Measurements from ENCODE around the gene CACNA1G.

The CACNA1G gene

DNA sequence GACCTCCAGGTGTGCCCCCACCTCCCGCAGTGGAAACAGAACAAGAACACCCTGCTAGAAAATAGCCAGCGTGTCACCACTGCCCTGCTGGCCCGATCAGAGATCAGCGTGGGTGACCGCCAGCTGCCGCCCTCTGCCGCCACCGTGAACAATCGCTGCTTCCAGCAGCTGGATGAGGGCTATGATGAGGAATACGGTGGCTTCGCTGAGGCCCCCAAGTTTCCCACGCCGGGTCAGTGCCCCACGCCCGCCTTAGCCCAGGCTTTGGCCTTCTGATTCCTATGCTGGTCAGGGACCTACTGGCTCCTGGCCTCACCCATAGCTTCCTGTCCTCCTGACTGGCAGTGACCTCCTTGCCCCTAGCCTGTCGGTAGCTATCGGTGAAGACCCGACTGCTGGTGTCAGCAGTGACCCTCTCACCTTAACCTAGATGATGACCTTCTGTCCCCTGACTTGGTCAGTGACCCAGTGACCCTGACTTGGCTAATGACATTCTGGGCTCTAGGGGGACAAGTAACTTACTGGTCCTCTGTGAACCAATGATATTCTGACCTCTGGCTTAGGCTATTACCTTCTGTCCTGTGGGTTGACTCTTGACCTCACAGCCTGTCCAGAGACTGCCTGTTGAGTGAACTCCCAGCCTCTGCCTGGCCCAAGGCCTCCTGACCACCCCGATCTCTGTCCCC lies 11.1 kb upstream of the CACNA1G start:
- no peak for DNase-seq

- no peak for DNase-seq
Observed at GRCh38 chr17:50549969-50550368, 10.5 kb upstream of the CACNA1G start.

DNA sequence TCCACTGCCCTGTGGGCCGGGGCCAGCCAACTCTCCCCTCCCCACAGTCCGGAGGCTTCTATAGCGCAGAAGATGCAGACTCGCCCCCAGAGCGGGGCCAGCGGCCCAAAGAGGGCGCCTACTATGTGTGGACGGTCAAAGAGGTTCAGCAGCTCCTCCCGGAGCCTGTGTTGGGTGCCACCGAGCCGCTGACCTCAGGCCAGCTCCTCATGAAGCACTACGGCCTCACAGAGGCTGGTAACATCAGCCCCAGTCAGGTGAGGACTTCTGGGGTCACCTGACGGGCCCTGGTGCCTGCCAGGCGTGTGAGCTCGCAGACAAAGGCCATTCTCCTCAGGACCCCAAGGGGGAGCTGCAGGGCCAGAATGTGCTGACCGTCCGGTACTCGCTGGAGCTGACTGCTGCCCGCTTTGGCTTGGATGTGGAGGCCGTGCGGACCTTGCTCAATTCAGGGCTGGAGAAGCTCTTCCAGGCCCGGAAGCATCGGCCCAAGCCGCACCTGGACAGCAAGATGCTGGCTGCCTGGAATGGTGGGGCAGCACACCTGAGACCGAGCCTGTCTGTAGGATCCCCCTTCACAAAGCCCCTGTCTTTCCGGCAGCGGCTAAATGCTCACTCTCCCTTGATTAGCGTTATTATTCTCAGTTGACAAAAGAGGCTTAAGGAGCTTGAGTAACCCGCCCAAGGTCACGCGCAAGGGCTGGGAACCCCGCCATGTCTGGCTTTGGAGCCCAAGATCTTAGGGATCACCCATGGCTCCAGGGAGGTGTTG lies 9.7 kb upstream of the CACNA1G start:
- DNase-seq: peak; percentile 79

DNA sequence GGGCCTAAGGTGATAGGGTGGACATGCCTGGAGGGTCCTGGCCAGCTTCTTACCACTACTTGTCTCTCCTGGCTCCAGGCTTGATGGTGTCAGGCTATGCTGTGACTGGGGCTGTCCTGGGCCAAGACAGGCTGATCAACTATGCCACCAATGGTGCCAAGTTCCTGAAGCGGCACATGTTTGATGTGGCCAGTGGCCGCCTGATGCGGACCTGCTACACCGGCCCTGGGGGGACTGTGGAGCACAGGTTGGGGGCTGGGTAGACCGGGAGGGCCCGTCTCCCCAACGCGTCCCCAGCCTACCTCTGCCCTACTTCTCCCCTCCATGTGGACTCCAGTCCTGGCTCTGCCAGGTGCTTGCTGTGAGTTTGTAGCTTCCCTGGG lies 9.1 kb upstream of the CACNA1G start:
- no peak for DNase-seq

GRCh38 chr17:50551884-50552283 lies 8.6 kb upstream of the CACNA1G start:
- no peak for DNase-seq

- DNase-seq: no peak
Observed at GRCh38 chr17:50554201-50554600, 6.3 kb upstream of the CACNA1G start.

DNA sequence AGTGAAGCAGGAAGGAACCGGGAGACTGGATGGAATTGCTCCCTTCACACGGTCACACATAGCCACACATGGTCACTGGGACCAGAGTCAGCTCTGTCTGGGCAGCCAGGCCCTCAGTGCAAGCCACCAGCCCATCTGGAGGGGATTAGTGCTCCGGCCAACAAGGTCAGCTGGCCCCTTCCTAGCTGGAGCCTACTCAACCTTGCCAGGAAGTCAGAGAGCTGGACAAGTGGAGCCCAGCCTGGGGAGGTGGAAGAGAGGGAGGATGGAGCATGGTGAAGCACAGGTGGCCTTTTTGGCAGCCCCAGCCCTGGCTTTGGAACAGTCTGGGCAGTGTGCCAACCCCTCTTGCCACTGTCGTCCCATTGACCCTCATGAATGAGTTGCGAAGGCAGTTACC lies 3.7 kb upstream of the CACNA1G start:
- DNase-seq: no peak

DNA sequence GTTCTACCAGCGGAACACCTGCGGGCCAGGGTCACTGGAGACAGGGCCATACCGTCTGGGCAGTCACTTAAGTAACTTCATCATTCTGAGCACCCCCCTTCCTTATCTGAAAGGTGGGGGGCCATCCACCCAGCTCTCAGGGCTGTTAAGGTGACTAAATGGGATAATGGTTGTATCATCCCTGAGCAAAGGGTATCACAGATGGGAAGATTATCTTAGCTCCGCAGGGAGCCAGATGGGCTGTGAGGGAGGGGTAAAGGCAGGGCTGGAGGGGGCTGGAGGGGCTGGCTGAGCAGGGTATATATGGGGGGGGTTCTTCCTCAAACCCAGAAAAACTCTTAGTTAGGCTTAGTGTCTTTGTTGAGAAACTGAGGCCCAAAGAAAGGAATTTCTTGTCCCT lies 2.9 kb upstream of the CACNA1G start:
- DNase-seq: no peak

DNA sequence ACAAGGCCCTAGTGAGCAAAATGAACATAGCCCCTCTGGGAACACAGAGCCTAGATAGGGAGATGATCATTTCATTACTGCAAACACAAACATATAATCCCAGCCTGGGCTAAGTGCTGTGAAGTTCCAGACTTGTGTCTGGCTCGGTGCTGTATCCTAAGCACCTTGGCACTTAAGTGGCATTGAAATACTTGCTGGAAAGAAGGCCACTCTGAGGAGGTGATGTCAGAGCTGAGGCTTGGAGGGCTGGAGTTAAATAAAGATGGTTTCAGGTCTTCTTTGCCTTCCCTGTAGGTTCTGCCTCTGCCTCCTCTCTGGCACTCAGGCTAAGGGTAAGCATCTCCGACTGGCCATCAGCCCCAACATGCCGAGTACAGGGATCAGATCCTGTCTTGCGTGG lies 2.4 kb upstream of the CACNA1G start:
- no peak for DNase-seq

- no peak for DNase-seq
Observed at GRCh38 chr17:50558581-50558940, 2.0 kb upstream of the CACNA1G start.

GRCh38 chr17:50558941-50559614 lies 1.4 kb upstream of the CACNA1G start:
- no peak for DNase-seq

- DNase-seq: no peak
Observed at GRCh38 chr17:50559674-50560184, 786 bp upstream of the CACNA1G start.

DNA sequence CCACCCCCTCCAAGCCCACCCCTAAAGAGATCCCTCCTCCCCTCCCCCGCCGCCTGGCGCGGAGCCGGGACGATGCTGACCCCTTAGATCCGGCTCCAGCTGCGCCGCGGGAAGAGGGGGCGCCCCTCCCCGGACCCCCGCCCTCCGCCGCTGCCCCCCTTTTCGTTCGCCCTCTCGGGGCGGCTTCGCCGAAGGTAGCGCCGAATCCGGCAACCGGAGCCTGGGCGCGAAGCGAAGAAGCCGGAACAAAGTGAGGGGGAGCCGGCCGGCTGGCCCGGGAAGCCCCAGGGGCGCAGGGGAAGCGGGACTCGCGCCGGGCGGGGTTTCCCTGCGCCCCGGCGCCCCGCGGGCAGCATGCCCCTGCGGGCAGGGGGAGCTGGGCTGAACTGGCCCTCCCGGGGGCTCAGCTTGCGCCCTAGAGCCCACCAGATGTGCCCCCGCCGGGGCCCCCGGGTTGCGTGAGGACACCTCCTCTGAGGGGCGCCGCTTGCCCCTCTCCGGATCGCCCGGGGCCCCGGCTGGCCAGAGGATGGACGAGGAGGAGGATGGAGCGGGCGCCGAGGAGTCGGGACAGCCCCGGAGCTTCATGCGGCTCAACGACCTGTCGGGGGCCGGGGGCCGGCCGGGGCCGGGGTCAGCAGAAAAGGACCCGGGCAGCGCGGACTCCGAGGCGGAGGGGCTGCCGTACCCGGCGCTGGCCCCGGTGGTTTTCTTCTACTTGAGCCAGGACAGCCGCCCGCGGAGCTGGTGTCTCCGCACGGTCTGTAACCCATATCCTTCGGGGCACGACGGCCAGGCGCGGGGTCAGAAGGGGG lies 623 bp downstream of the CACNA1G start:
- DNase-seq: no peak

GRCh38 chr17:50561746-50562141 lies 1.2 kb downstream of the CACNA1G start:
- DNase-seq: no peak

DNA sequence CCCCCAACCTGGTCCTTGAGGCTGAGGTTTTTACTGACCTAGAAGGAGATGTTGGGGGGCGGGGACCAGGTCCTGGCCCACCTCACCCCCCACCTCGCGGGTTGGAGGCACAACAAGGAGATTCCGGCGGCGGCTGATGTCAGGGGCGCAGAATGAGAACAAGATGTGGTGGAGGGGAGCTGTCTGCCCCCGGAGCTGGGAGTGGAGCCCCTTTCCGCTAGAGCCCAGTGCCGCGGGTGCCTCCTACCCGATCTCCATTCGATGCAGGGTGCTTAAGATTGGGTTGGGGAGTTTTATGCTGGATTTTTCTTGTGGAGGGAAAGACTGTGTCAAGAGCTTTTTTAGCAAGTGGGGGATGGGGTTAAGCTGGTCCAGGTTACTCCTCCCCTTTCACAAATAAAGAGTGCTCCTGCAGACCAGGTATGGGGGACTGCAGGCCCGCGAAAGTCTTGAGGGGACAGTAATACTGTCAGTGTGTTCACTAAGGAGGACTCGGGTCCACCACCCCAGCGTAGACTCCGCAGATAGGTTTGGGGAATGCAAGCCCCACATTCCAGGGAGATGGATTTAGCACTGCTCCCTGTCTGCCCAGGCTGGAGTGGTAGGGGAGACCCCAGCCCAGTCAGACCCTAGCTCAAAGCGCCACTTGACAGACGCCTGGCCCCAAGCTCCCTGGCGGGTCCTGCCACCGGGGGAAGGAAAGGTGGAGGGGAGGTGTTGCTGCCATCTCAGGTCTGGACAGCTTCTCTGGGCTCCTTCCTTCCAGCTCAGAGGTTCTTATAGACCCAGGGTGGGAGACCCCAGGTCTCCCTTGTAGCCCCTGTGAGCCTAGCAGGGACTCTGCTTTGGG lies 2.0 kb downstream of the CACNA1G start:
- DNase-seq: no peak

DNA sequence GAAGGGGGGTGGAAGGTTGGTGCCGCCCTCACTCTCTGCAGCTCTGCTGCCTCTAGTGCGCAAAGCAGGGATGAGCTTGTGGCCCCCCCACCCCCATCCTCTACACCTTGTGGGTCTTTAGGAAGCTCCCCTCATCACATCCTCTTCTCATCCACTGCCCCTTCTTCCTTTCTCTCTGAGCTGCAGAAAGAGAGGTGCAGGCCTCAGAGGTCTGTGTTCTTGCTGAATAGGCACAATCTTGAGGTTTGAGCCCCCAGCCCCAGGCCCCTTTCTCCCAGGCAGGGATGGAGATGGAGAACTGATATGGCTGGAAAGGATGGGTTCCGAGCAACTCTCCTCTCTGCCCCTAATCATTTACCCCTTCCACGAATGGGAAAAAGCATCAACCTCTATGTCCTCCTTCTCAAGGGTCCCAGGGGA lies 2.6 kb downstream of the CACNA1G start:
- no peak for DNase-seq

- peak; percentile 64 for DNase-seq
Observed at GRCh38 chr17:50564916-50565315, 4.4 kb downstream of the CACNA1G start.

DNA sequence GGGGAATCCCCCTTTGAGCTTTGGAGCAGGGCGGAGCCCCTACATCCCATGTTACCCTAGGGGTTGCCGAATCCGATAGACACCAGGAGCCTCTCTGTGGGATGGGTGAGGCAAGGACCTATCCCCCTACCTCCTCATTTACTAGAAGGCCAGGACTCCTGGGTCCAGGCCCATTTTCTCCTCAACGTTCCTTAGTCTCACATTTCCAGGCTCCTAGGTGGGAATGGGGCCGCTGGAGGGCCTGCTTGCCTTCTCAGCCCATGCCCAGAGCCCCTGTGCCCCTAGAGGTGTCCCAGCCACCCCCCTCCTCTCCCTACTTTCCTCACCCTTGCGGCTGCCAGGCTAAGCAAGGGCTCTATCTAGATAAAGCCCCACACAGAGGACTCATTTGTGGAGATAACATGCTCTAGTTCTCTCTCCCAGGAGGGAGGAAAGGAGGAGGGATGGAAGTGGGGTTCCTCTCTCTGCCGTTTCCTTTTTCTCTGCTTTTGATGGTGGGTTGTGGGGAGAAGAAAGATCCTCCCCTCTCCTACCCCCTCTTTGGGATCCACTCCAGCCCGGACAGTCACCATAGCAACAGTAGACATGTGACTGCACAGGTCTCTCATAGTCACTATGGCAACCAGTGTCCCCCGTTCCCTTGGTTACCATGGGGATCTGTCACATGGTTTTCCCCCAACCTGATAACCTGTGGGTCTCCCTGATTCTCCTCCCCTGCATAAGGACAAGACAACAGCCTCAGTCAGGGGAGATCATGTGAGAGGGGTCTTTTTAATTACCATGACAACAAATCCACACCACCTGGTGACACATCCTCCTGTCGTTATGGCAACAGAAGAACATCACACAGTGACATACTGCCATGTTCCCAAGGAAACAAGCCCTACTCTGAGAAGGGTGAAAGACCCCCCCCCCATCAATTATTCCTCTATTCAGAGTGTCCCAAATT lies 5.2 kb downstream of the CACNA1G start:
- peak; percentile 25 for DNase-seq

- no peak for DNase-seq
Observed at GRCh38 chr17:50566886-50567285, 6.4 kb downstream of the CACNA1G start.

DNA sequence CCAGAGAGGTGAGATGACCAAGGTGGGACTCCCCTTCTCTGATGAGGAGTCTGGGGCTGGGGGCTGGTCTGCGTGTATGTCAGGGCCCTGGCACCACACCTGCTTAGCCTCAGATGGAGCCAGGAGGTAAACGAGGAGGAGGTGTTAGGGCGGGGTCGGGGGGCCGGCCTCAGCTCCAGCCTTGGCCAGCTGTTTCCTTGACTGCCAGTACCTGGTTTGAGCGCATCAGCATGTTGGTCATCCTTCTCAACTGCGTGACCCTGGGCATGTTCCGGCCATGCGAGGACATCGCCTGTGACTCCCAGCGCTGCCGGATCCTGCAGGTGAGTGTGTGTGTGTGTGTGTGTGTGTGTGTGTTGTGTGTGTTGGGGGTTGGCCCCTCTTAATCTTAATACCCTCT lies 8.1 kb downstream of the CACNA1G start:
- DNase-seq: no peak

DNA sequence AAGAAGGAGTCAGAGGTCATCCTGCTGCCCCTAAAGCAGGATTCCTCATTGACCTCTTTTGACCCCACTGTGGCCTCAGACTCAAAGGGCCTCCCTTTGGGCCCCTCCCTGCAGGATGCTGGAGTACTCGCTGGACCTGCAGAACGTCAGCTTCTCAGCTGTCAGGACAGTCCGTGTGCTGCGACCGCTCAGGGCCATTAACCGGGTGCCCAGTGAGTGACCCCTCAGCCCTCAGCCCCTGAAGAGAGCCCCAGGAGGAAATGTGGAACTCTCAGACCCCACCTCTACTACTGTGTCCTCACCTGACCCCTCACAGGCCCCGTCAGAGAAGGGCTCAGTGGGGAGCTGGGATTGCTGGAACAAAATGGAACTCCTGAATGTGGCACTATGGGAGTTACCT lies 9.1 kb downstream of the CACNA1G start:
- DNase-seq: no peak
